HG02763 (cell line): Measurements from ENCODE around the gene ANKLE2.
"Not testable (repeated sequence)": the region's sequence is repeated elsewhere in the genome, so short reads cannot be mapped to it uniquely, and the experiment has no call there.

ENCODE experiments used
- ATAC-seq: cut with Tn5 transposase; IDR thresholded peaks from one replicate; pipeline ENCODE4 v1.9.1; 2021; ENCODE audit warnings: mild to moderate bottlenecking, moderate library complexity; ENCODE audit not compliant: unreplicated experiment

Gene ANKLE2

GRCh38 chr12:132761032-132761920, at the start of gene ANKLE2:
ANKLE2 (minus strand) TSS chr12:132761832; CDS start chr12:132761798, 34 bp downstream.
- peak; percentile 41 for ATAC-seq

- not testable (repeated sequence) for ATAC-seq
Measured at GRCh38 chr12:132809391-132809790, 47.8 kb upstream of the ANKLE2 start.

GRCh38 chr12:132807295-132808092, 45.9 kb upstream of the ANKLE2 start:
- ATAC-seq, result no peak

- no peak for ATAC-seq
Measured at GRCh38 chr12:132806857-132807256, 45.2 kb upstream of the ANKLE2 start.

- no peak for ATAC-seq
Measured at GRCh38 chr12:132804426-132804861, 42.8 kb upstream of the ANKLE2 start.

GRCh38 chr12:132803888-132804287, 42.3 kb upstream of the ANKLE2 start:
- no peak for ATAC-seq

- ATAC-seq, result no peak
Measured at GRCh38 chr12:132803125-132803524, 41.5 kb upstream of the ANKLE2 start.

GRCh38 chr12:132801741-132802140, 40.1 kb upstream of the ANKLE2 start:
- no peak for ATAC-seq

- ATAC-seq, result no peak
Measured at GRCh38 chr12:132798836-132799235, 37.2 kb upstream of the ANKLE2 start.

GRCh38 chr12:132797820-132798570, 36.4 kb upstream of the ANKLE2 start:
- ATAC-seq, result no peak

GRCh38 chr12:132795847-132796246, 34.2 kb upstream of the ANKLE2 start:
- ATAC-seq, result no peak

- not testable (repeated sequence) for ATAC-seq
Measured at GRCh38 chr12:132791940-132792339, 30.3 kb upstream of the ANKLE2 start.

- no peak for ATAC-seq
Measured at GRCh38 chr12:132789099-132789471, 27.5 kb upstream of the ANKLE2 start.

- no peak for ATAC-seq
Measured at GRCh38 chr12:132788375-132789098, 26.9 kb upstream of the ANKLE2 start.

GRCh38 chr12:132787877-132788276, 26.2 kb upstream of the ANKLE2 start:
- no peak for ATAC-seq

- ATAC-seq, result no peak
Measured at GRCh38 chr12:132786192-132786591, 24.6 kb upstream of the ANKLE2 start.

- ATAC-seq, result no peak
Measured at GRCh38 chr12:132784580-132784979, 22.9 kb upstream of the ANKLE2 start.

GRCh38 chr12:132783917-132784531, 22.4 kb upstream of the ANKLE2 start:
- no peak for ATAC-seq

GRCh38 chr12:132781938-132782337, 20.3 kb upstream of the ANKLE2 start:
- no peak for ATAC-seq

- no peak for ATAC-seq
Measured at GRCh38 chr12:132779781-132780353, 18.2 kb upstream of the ANKLE2 start.
